C4-2B (cell line): Measurements from ENCODE around the gene THEMIS.

ENCODE experiments used
- H3K27ac ChIP-seq: fragments of 450-650 bp; 2 replicates; pipeline ENCODE4 v1.5.1; 2017
- ZFX ChIP-seq: fragments of 450-650 bp; IDR thresholded peaks from 2 replicates; pipeline ENCODE4 v1.6.1; 2017
- TF ChIP-seq, protein P1 (sequence below): fragments of 450-650 bp; conservative IDR thresholded peaks from 2 replicates; pipeline ENCODE4 v1.5.1; 2017; ENCODE audit warnings: mild to moderate bottlenecking

The THEMIS gene

DNA sequence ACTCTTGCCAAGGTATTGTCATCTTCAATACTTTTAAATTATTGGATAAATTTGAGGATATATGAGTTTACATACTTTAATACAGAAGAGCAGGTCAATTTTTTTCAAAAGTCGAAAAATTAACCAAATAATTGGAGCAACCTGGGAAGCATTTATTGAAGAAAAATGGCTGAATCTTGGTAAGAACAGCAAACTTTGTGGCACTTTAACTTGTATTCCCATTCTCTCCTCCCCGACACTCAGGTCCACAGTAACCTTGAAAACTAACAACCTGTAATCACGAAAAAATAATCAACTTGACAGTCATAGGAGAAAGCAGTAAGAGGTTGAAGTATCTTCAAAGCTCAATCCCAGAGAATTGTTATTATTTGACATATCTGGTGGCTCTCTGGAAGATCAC is 55.6 kb downstream of the THEMIS start:
- no peak overlapping the region for H3K27ac ChIP-seq
- TF ChIP-seq, protein P1, sequence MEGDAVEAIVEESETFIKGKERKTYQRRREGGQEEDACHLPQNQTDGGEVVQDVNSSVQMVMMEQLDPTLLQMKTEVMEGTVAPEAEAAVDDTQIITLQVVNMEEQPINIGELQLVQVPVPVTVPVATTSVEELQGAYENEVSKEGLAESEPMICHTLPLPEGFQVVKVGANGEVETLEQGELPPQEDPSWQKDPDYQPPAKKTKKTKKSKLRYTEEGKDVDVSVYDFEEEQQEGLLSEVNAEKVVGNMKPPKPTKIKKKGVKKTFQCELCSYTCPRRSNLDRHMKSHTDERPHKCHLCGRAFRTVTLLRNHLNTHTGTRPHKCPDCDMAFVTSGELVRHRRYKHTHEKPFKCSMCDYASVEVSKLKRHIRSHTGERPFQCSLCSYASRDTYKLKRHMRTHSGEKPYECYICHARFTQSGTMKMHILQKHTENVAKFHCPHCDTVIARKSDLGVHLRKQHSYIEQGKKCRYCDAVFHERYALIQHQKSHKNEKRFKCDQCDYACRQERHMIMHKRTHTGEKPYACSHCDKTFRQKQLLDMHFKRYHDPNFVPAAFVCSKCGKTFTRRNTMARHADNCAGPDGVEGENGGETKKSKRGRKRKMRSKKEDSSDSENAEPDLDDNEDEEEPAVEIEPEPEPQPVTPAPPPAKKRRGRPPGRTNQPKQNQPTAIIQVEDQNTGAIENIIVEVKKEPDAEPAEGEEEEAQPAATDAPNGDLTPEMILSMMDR, result no peak
- TF ChIP-seq ZFX, result no peak

DNA sequence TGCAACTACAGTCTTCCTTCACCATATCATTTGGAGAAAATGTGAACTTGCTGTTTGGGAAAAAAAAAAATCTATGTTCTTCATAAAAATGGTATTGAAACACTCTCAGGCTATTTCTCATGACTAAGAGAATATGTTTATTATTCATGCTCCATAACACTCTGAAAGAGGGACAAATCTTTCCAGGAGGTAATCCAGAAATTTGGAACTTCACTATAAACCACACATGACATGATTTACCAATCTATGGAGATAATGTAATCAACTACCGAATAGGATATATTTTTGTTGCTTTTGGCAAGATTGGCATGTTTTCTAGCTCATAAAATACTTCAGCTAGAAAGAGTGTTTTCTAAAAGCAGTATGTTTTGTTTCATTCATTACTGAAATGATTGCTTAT is 56.3 kb downstream of the THEMIS start:
- TF ChIP-seq ZFX, result no peak
- TF ChIP-seq, protein P1, result no peak
- no peak overlapping the region for H3K27ac ChIP-seq

DNA sequence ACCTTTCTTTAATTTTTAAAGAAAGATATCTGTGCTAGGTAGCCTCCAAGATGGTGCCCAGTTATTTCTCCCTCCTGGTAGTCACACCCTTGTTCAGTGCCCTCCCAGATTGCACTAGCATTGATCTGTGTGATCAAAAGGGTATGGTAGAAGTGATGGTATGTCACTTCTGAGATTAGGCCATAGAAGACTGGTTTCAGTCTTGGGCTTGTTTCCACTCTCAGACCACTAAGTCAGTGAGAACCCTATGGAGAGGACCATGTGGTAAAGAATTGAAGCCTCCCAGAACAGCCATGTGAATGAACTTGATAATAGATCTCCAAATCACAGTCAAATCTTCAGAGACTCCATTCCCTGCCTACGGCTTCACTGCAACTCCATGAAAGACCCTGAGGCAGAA is 57.3 kb downstream of the THEMIS start:
- no peak for TF ChIP-seq ZFX
- TF ChIP-seq, protein P1, result no peak

GRCh38 chr6:127842562-127842961 is 58.3 kb downstream of the THEMIS start:
- H3K27ac ChIP-seq, result no peak overlapping the region
- TF ChIP-seq ZFX, result no peak
- TF ChIP-seq, protein P1, result no peak

More for the DNA sequence above, 57.3 kb downstream of the THEMIS start:
- H3K27ac ChIP-seq, result no peak overlapping the region

- no peak for TF ChIP-seq ZFX
- TF ChIP-seq, protein P1, result no peak
- no peak overlapping the region for H3K27ac ChIP-seq
These were observed 59.0 kb downstream of the THEMIS start for GRCh38 chr6:127841811-127842210.

GRCh38 chr6:127834136-127834535 is 66.7 kb downstream of the THEMIS start:
- H3K27ac ChIP-seq, result no peak overlapping the region
- no peak for TF ChIP-seq ZFX
- TF ChIP-seq, protein P1, result no peak

DNA sequence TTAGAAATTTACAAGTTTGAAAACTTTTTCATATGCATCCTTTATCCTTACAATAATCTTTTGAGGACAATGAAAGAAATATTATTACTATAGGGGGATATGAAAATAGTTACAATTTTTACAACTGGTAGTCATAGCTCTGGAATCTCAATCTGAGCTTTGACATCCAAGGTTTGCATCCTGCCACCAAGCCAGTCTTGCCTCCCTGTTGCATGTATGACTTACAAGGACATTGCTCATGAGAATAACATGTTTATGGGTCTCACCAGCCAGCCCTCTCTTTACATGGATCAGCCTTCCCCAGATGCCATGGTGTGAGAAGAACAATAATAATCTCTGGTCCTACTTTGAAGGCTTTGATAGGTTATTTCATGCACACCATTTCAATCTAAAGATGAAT is 67.5 kb downstream of the THEMIS start:
- TF ChIP-seq, protein P1, result no peak
- no peak for TF ChIP-seq ZFX
- H3K27ac ChIP-seq, result no peak overlapping the region
